Kidney epithelial cell (primary cell): ENCODE data around the gene PPIF. TPM values are rescaled to one million over a fixed set of nuclear protein-coding genes. Genes with fewer than 3 reads are reported as not detected.

Source experiments
- DNase-seq: peaks from one replicate; pipeline ENCODE4 v3.0.0-alpha.2; 2010; ENCODE audit warnings: low read depth
- H3K27me3 ChIP-seq: 2 replicates; pipeline ENCODE4 v1.6.0; 2011; ENCODE audit warnings: low read length; ENCODE audit not compliant: control insufficient read depth, insufficient read depth
- H3K36me3 ChIP-seq: 2 replicates; pipeline ENCODE4 v1.5.1; 2011; ENCODE audit warnings: low read length; ENCODE audit not compliant: control insufficient read depth, insufficient read depth
- H3K4me3 ChIP-seq: 2 replicates; pipeline ENCODE4 v1.5.1; 2011; ENCODE audit warnings: low read depth, mild to moderate bottlenecking, control low read depth, low read length
- CTCF ChIP-seq: IDR thresholded peaks from 2 replicates; pipeline ENCODE4 v1.5.1; 2011; ENCODE audit warnings: mild to moderate bottlenecking, moderate library complexity, low read length, control low read depth, inconsistent platforms; ENCODE audit not compliant: insufficient read depth, poor library complexity, severe bottlenecking
- total RNA-seq: library from RNA; depleted of rRNA; stranded (reverse); fragments of >200 nt; gene quantifications from 2 replicates; pipeline ENCODE4 v1.2.3, GENCODE V29; 2015

The PPIF gene
- total RNA-seq, 1 donor from 2014 or later = 71.7 TPM

GRCh38 chr10:79382491-79382941 lies 35.2 kb downstream of the PPIF start:
- Histone ChIP-seq H3K36me3 (no peaks in the 10 kb centered on the region), H3K27me3 (peaks cover 2% of the 10 kb centered on the region), H3K4me3 (no peak overlapping the region)
- TF ChIP-seq CTCF = no peak
- DNase-seq = no peak

- DNase-seq = no peak
- H3K27me3 ChIP-seq = peaks cover 2% of the 10 kb centered on the region
- H3K4me3 ChIP-seq = no peak overlapping the region
- TF ChIP-seq CTCF = no peak
- H3K36me3 ChIP-seq = no peaks in the 10 kb centered on the region
Measured at GRCh38 chr10:79383974-79384606, 36.8 kb downstream of the PPIF start.

GRCh38 chr10:79384773-79385391 lies 37.6 kb downstream of the PPIF start:
- no peaks in the 10 kb centered on the region for H3K36me3 ChIP-seq
- peaks cover 2% of the 10 kb centered on the region for H3K27me3 ChIP-seq
- no peak overlapping the region for H3K4me3 ChIP-seq
- DNase-seq = no peak
- no peak for TF ChIP-seq CTCF

- no peak for DNase-seq
- H3K4me3 ChIP-seq = no peak overlapping the region
- H3K36me3 ChIP-seq = no peaks in the 10 kb centered on the region
- TF ChIP-seq CTCF = no peak
- H3K27me3 ChIP-seq = peaks cover 2% of the 10 kb centered on the region
Measured at GRCh38 chr10:79385392-79385795, 38.1 kb downstream of the PPIF start.

- Histone ChIP-seq H3K36me3 (no peaks in the 10 kb centered on the region), H3K27me3 (peaks cover 2% of the 10 kb centered on the region), H3K4me3 (no peak overlapping the region)
- DNase-seq = no peak
- TF ChIP-seq CTCF = no peak
Measured at GRCh38 chr10:79385804-79386531, 38.7 kb downstream of the PPIF start.
